Peyer's patch (tissue), 4 donors: Measurements from ENCODE around the gene ADARB1. TPM values are rescaled to one million over a fixed set of nuclear protein-coding genes. Genes with fewer than 3 reads are reported as not detected.

ENCODE experiments used
- DNase-seq, 3 donors: peaks; one replicate each; pipeline ENCODE4 v3.0.0-alpha.2; 2017 to 2019
- H3K27ac ChIP-seq, 4 donors: fragments of 200-600 bp; sonication (generic); one replicate each; pipeline ENCODE4 v1.5.1; 2016 to 2019
- H3K27me3 ChIP-seq, 2 donors: fragments of 200-600 bp; sonication (generic); one replicate each; pipeline ENCODE4 v1.5.1; 2019
- H3K36me3 ChIP-seq, 3 donors: fragments of 200-600 bp; sonication (generic); one replicate each; pipeline ENCODE4 v1.5.1; 2016 to 2019
- H3K4me1 ChIP-seq, 4 donors: fragments of 200-600 bp; sonication (generic); one replicate each; pipeline ENCODE4 v1.5.1; 2016 to 2019
- H3K4me3 ChIP-seq, 4 donors: fragments of 200-600 bp; sonication (generic); 1 replicate in 3 of 4; 2 replicates in 1 of 4; pipeline ENCODE4 v1.5.1; 2016 to 2019; ENCODE audit warnings: mild to moderate bottlenecking in 1 of 4
- H3K9me3 ChIP-seq, 4 donors: fragments of 200-600 bp; sonication (generic); one replicate each; pipeline ENCODE4 v1.5.1; 2016 to 2019; ENCODE audit warnings: mild to moderate bottlenecking in 1 of 4
- CTCF ChIP-seq, 6 experiments: fragments of 450-650 bp in 4 of 6; fragments of 200-600 bp in 2 of 6; sonication (generic) in 1 of 6; IDR thresholded peaks; one replicate each; pipeline ENCODE4 v1.5.1; 2017 to 2019; ENCODE audit warnings: antibody characterized with exemption in 6 of 6, mild to moderate bottlenecking in 3 of 6, moderate library complexity in 1 of 6
- POLR2A ChIP-seq, 2 donors: fragments of 450-650 bp; IDR thresholded peaks; one replicate each; pipeline ENCODE4 v1.5.1; 2017; ENCODE audit warnings: antibody characterized with exemption in 2 of 2, mild to moderate bottlenecking in 2 of 2, moderate library complexity in 2 of 2
- total RNA-seq, 4 donors: library from RNA; depleted of rRNA; stranded (reverse); fragments of >200 nt; gene quantifications; one replicate each; pipeline ENCODE4 v1.1.0, GENCODE V29; 2016

Gene ADARB1
- total RNA-seq, 4 donors from 2014 or later, result 7.4 to 47.9 (median 10.0) TPM

DNA sequence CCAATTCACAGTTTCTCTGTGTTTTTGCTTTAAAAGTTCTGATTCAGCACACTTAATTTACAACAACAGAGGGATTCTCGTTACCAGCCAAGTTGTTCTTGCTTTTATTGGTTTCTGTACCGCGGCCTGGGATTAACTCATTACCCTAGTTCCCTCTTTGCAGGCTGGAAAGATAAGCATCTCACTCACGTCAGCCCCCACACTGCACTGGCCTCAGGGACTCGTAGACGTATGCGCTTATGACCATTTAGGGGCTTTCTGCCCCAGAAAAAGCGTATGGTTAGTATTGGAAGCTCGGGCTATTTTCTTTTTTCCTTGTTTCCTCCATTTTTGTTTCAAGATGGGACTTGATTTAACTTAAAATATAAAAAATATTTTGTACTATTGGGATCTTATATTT, 137.3 kb downstream of the ADARB1 start:
- TF ChIP-seq POLR2A (IDR thresholded peaks at IDR 0.05), result no peak
- TF ChIP-seq CTCF (IDR thresholded peaks at IDR 0.05), result no peak
- no peak overlapping the region for H3K4me3 ChIP-seq
- no peaks in the 10 kb centered on the region for H3K36me3 ChIP-seq
- no peaks in the 10 kb centered on the region for H3K27me3 ChIP-seq
- DNase-seq, result no peak
- no peaks in the 10 kb centered on the region for H3K4me1 ChIP-seq
- no peak overlapping the region for H3K27ac ChIP-seq
- H3K9me3 ChIP-seq, result no peaks in the 10 kb centered on the region

DNA sequence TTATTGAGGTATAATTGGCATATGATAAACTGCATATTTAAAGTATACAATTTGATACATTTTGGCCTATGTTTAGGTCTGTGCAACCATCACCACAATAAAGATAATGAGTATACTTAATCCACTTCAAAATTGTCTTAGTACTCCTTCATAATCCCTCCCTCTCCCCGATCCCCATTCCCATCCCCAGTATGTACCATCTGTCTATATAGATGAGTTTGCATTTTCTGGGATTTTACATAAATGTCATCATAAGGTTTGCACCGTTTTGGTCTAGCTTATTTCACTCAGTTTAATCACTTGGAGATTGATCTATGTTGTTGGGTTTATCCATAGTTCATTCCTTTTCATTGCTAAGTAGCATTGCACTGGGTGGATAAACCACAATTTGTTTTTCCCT, 139.0 kb downstream of the ADARB1 start:
- no peak for TF ChIP-seq CTCF (IDR thresholded peaks at IDR 0.05)
- no peak for TF ChIP-seq POLR2A (IDR thresholded peaks at IDR 0.05)
- Histone ChIP-seq H3K36me3 (no peaks in the 10 kb centered on the region), H3K9me3 (no peaks in the 10 kb centered on the region), H3K27ac (no peak overlapping the region), H3K27me3 (no peaks in the 10 kb centered on the region), H3K4me3 (no peak overlapping the region), H3K4me1 (no peaks in the 10 kb centered on the region)
- DNase-seq, result no peak

DNA sequence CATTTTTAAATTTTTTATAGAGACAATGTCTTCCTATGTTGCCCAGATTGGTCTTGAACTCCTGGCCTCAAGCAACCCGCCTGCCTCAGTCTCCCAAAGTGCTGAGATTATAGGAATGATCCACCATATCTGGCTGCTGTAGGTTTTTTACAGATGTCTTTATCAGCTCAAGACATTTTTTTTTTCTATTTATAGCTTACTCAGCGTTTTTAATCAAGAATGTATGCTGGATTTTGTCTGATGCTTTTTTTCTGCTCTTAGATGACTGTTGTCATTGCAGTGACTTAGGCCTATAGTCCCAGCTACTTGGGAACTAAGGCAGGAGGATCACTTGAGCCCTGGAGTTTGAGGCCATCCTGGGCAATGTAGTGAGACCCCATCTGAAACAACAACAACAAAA, 140.8 kb downstream of the ADARB1 start:
- DNase-seq, result no peak
- no peaks in the 10 kb centered on the region for H3K36me3 ChIP-seq
- H3K27ac ChIP-seq, result no peak overlapping the region

GRCh38 chr21:45217010-45217409, 142.6 kb downstream of the ADARB1 start:
- TF ChIP-seq POLR2A (IDR thresholded peaks at IDR 0.05) (no peak), CTCF (IDR thresholded peaks at IDR 0.05) (no peak)
- peaks cover 0 to 7% (median 0%) of the 10 kb centered on the region in 3 donors for H3K36me3 ChIP-seq
- DNase-seq, result no peak
- H3K27ac ChIP-seq, result no peak overlapping the region
- no peaks in the 10 kb centered on the region for H3K9me3 ChIP-seq
- no peak overlapping the region for H3K4me3 ChIP-seq
- no peaks in the 10 kb centered on the region for H3K27me3 ChIP-seq
- H3K4me1 ChIP-seq, result no peaks in the 10 kb centered on the region

More for the DNA sequence above, 140.8 kb downstream of the ADARB1 start:
- Histone ChIP-seq H3K27me3 (no peaks in the 10 kb centered on the region), H3K4me3 (no peak overlapping the region), H3K4me1 (no peaks in the 10 kb centered on the region), H3K9me3 (no peaks in the 10 kb centered on the region)
- TF ChIP-seq POLR2A (IDR thresholded peaks at IDR 0.05), result no peak
- TF ChIP-seq CTCF (IDR thresholded peaks at IDR 0.05), result no peak

DNA sequence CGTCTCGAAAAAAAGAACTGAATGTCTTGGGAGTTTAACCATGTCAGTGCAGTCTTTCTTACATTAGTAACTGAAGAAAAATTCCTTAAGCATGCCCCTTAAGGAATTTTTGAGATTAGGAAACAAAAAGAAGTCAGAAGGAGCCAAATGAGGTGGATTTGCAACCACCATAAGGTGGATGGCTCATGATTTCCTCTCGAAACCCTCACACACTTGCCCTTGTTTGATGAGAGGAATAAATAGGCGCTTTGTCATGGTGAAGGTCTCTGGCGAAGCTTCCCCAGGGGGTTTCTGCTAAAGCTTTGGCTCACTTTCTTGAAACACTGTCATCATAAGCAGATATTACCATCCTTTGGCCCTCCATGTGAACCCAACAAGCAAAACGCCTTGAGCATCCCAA, 145.1 kb downstream of the ADARB1 start:
- TF ChIP-seq POLR2A (IDR thresholded peaks at IDR 0.05) (no peak), CTCF (IDR thresholded peaks at IDR 0.05) (no peak)
- peaks cover 0 to 10% (median 0%) of the 10 kb centered on the region in 3 donors for H3K36me3 ChIP-seq
- H3K27me3 ChIP-seq, result no peaks in the 10 kb centered on the region
- H3K27ac ChIP-seq, result no peak overlapping the region
- no peak for DNase-seq
- no peaks in the 10 kb centered on the region for H3K4me1 ChIP-seq
- H3K9me3 ChIP-seq, result no peaks in the 10 kb centered on the region
- H3K4me3 ChIP-seq, result no peak overlapping the region

DNA sequence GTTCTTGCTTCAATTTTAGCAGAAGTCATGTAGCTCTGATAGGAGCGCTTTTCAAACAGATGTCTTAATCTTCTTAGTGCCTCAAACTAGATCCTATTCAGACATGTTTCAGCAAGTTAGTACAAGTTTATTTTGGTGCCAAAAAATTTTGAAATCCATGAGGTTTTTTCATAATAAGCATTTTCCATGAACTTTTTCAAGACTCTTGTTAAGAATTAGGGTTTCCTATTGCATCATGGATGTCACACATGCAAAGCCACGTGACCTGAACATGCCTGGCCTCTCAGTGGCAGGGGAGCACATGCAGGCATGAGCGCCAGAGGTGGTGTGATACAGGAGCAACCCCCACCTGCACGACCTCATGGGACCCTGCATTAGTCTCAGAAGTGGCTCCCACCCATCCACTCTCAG, 145.7 kb downstream of the ADARB1 start:
- H3K9me3 ChIP-seq, result no peaks in the 10 kb centered on the region
- DNase-seq, result no peak
- peaks cover 0 to 3% (median 0%) of the 10 kb centered on the region in 4 donors for H3K4me1 ChIP-seq
- no peak overlapping the region for H3K27ac ChIP-seq
- H3K27me3 ChIP-seq, result no peaks in the 10 kb centered on the region
- no peak overlapping the region for H3K4me3 ChIP-seq
- TF ChIP-seq POLR2A (IDR thresholded peaks at IDR 0.05) (no peak), CTCF (IDR thresholded peaks at IDR 0.05) (no peak)
- peaks cover 0 to 10% (median 0%) of the 10 kb centered on the region in 3 donors for H3K36me3 ChIP-seq
